H9 (cell line): Measurements from ENCODE around the gene INPP5A. TPM values are rescaled to one million over a fixed set of nuclear protein-coding genes. Genes with fewer than 3 reads are reported as not detected.

Experiments used
- DNase-seq: peaks from one replicate; pipeline ENCODE4 v3.0.0-alpha.2; 2017
- H2AFZ ChIP-seq: one replicate; pipeline ENCODE4 v1.6.1; 2013; ENCODE audit warnings: mild to moderate bottlenecking, low read length, control low read depth, moderate library complexity
- H2AK5ac ChIP-seq: 2 replicates; pipeline ENCODE4 v1.6.1; 2013; ENCODE audit warnings: low read length, control low read depth, mixed read lengths; ENCODE audit not compliant: insufficient read length
- H2BK120ac ChIP-seq: one replicate; pipeline ENCODE4 v1.6.1; 2013; ENCODE audit warnings: low read depth, mild to moderate bottlenecking, low read length, control low read depth, inconsistent platforms; ENCODE audit not compliant: poor library complexity, severe bottlenecking
- H2BK12ac ChIP-seq: 2 replicates; pipeline ENCODE4 v1.6.1; 2013; ENCODE audit warnings: low read length, control low read depth, mixed read lengths, low read depth; ENCODE audit not compliant: insufficient read length
- H2BK15ac ChIP-seq: 2 replicates; pipeline ENCODE4 v1.6.1; 2013; ENCODE audit warnings: low read depth, low read length, control low read depth
- H2BK20ac ChIP-seq: one replicate; pipeline ENCODE4 v1.6.1; 2013; ENCODE audit warnings: low read depth, mild to moderate bottlenecking, low read length, control low read depth, inconsistent platforms; ENCODE audit not compliant: poor library complexity, severe bottlenecking
- H2BK5ac ChIP-seq: 2 replicates; pipeline ENCODE4 v1.6.1; 2013; ENCODE audit warnings: low read length, control low read depth, mixed read lengths; ENCODE audit not compliant: insufficient read length
- H3K14ac ChIP-seq: 2 replicates; pipeline ENCODE4 v1.6.1; 2013; ENCODE audit warnings: low read length, control low read depth; ENCODE audit not compliant: insufficient read depth
- H3K18ac ChIP-seq: 2 replicates; pipeline ENCODE4 v1.6.1; 2013; ENCODE audit warnings: low read depth, mild to moderate bottlenecking, mixed read lengths, low read length, control low read depth; ENCODE audit not compliant: insufficient read length
- H3K23ac ChIP-seq: 2 replicates; pipeline ENCODE4 v1.6.1; 2013; ENCODE audit warnings: low read length, control low read depth, mixed read lengths, low read depth; ENCODE audit not compliant: insufficient read length
- H3K23me2 ChIP-seq: 2 replicates; pipeline ENCODE4 v1.6.1; 2013; ENCODE audit warnings: low read depth, mild to moderate bottlenecking, mixed read lengths, low read length, control low read depth; ENCODE audit not compliant: insufficient read length, poor library complexity, severe bottlenecking
- H3K27ac ChIP-seq: 2 replicates; pipeline ENCODE4 v1.5.1; 2013; ENCODE audit warnings: low read length, control low read depth, mixed read lengths, low read depth; ENCODE audit not compliant: insufficient read length
- H3K27me3 ChIP-seq: 2 replicates; pipeline ENCODE4 v1.6.1; 2013; ENCODE audit warnings: low read length, control low read depth, inconsistent platforms; ENCODE audit not compliant: insufficient read depth
- H3K4ac ChIP-seq: 2 replicates; pipeline ENCODE4 v1.6.1; 2013; ENCODE audit warnings: low read depth, mild to moderate bottlenecking, control low read depth, inconsistent platforms, low read length, moderate library complexity
- H3K4me1 ChIP-seq: 2 replicates; pipeline ENCODE4 v1.6.1; 2013; ENCODE audit warnings: low read length, control low read depth, inconsistent platforms; ENCODE audit not compliant: insufficient read depth
- H3K4me2 ChIP-seq: 2 replicates; pipeline ENCODE4 v1.6.1; 2013; ENCODE audit warnings: low read length, control low read depth, mixed read lengths; ENCODE audit not compliant: insufficient read length, insufficient read depth
- H3K56ac ChIP-seq: 2 replicates; pipeline ENCODE4 v1.6.1; 2013; ENCODE audit warnings: low read depth, mild to moderate bottlenecking, mixed read lengths, low read length, control low read depth; ENCODE audit not compliant: insufficient read length
- H3K79me1 ChIP-seq: 2 replicates; pipeline ENCODE4 v1.6.1; 2013; ENCODE audit warnings: low read depth, mild to moderate bottlenecking, moderate library complexity, low read length, control low read depth, inconsistent platforms; ENCODE audit not compliant: insufficient read depth, poor library complexity, severe bottlenecking
- H3K79me2 ChIP-seq: 2 replicates; pipeline ENCODE4 v1.6.1; 2013; ENCODE audit warnings: low read length, control low read depth, inconsistent platforms; ENCODE audit not compliant: insufficient read depth
- H3K9ac ChIP-seq: 2 replicates; pipeline ENCODE4 v1.6.1; 2013; ENCODE audit warnings: low read length, control low read depth, mixed read lengths; ENCODE audit not compliant: insufficient read length; ENCODE audit errors: extremely low read depth
- H3K9me3 ChIP-seq: one replicate; pipeline ENCODE4 v1.6.1; 2013; ENCODE audit warnings: low read depth, low read length, inconsistent platforms; ENCODE audit not compliant: control insufficient read depth
- H3T11ph ChIP-seq: one replicate; pipeline ENCODE4 v1.6.1; 2013; ENCODE audit warnings: mild to moderate bottlenecking, low read length, control low read depth, inconsistent platforms
- H4K20me1 ChIP-seq: one replicate; pipeline ENCODE4 v1.6.1; 2013; ENCODE audit not compliant: control insufficient read depth, insufficient read length, insufficient read depth
- H4K5ac ChIP-seq: 2 replicates; pipeline ENCODE4 v1.6.1; 2013; ENCODE audit warnings: low read depth, mild to moderate bottlenecking, mixed read lengths, low read length, control low read depth; ENCODE audit not compliant: insufficient read length
- H4K8ac ChIP-seq: replicated peaks from 2 replicates; pipeline ENCODE4 v1.6.1; 2013; ENCODE audit warnings: low read length, control low read depth, mixed read lengths, low read depth; ENCODE audit not compliant: insufficient read length
- H4K91ac ChIP-seq: 2 replicates; pipeline ENCODE4 v1.6.1; 2013; ENCODE audit warnings: low read depth, mild to moderate bottlenecking, moderate library complexity, mixed read lengths, low read length, control low read depth; ENCODE audit not compliant: insufficient read length
- H3K27ac Mint-ChIP-seq, 3 experiments: 2 replicates in 2 of 3; 3 replicates in 1 of 3; pipeline ENCODE4 v1.8.0; 2020 to 2021; ENCODE audit warnings: mixed read lengths in 3 of 3, mild to moderate bottlenecking in 1 of 3, moderate library complexity in 1 of 3
- H3K27me3 Mint-ChIP-seq: 2 replicates; pipeline ENCODE4 v1.8.0; 2021; ENCODE audit warnings: low read depth, mild to moderate bottlenecking, moderate library complexity, mixed read lengths
- H3K36me3 Mint-ChIP-seq, 3 experiments: 2 replicates in 2 of 3; 3 replicates in 1 of 3; pipeline ENCODE4 v1.8.0; 2020 to 2021; ENCODE audit warnings: low read depth in 3 of 3, mixed read lengths in 3 of 3; ENCODE audit not compliant: insufficient read depth in 1 of 3
- H3K4me1 Mint-ChIP-seq, 2 experiments: 2 replicates each; pipeline ENCODE4 v1.8.0; 2020; ENCODE audit warnings: mixed read lengths in 2 of 2
- H3K4me3 Mint-ChIP-seq, 2 experiments: 2 replicates in 1 of 2; 3 replicates in 1 of 2; pipeline ENCODE4 v1.8.0; 2020 to 2021; ENCODE audit warnings: mild to moderate bottlenecking in 2 of 2, mixed read lengths in 2 of 2, moderate library complexity in 1 of 2
- H3K9me3 Mint-ChIP-seq, 2 experiments: 2 replicates in 1 of 2; 3 replicates in 1 of 2; pipeline ENCODE4 v1.8.0; 2020; ENCODE audit warnings: mild to moderate bottlenecking in 2 of 2, mixed read lengths in 2 of 2, moderate library complexity in 1 of 2
- WGBS: extraction: QIAGEN DNeasy Blood & Tissue Kit; methylation state at CpG from one replicate; pipeline ENCODE4 v1.1.7; 2013; ENCODE audit warnings: missing lambda C conversion rate, low lambda C conversion rate, mixed read lengths; ENCODE audit not compliant: insufficient read length; ENCODE audit errors: extremely low coverage; 5-methylcytosine and 5-hydroxymethylcytosine counted together
- total RNA-seq: library from RNA; stranded (reverse); gene quantifications from 2 replicates; pipeline ENCODE4 v1.2.1, GENCODE V29; 2021
- TF ChIP-seq, protein P1 (sequence below): fragments of 200-600 bp; sonication (generic); conservative IDR thresholded peaks from 3 replicates; pipeline ENCODE4 v1.8.0; 2021; ENCODE audit warnings: antibody characterized with exemption, mild to moderate bottlenecking

Gene INPP5A
- total RNA-seq, 1 experiment from 2014 or later = 17.7 TPM

DNA sequence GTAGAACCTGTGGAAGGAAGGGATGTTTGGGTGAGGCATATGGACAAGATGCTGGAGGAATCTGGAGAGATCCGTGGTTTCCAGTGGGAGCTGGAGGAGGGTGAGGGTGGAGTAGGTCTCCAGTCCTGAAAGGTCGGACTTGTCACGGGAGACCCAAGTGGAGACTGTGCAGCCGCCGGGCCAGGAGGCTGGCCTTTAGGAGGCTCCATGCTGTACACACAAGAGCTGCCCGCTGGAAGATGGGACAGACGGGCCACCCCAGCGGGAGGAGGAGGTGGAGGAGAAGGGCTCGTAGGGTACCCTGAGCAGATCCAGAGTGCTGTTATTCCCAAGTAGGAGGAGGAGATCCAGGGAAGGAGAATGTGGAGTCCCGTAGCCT lies 141.6 kb downstream of the INPP5A start:
- Histone ChIP-seq H4K91ac (no peak overlapping the region), H4K5ac (no peak overlapping the region), H4K20me1 (no peaks in the 10 kb centered on the region), H3K79me1 (no peaks in the 10 kb centered on the region), H3K4me2 (no peak overlapping the region), H3K23ac (no peak overlapping the region), H2BK5ac (no peak overlapping the region), H3K4me1 (no peaks in the 10 kb centered on the region), H3T11ph (no peak overlapping the region), H3K14ac (no peak overlapping the region), H3K9me3 (no peaks in the 10 kb centered on the region), H3K27me3 (no peaks in the 10 kb centered on the region), H4K8ac (no peak overlapping the region), H3K23me2 (no peaks in the 10 kb centered on the region), H3K9ac (no peak overlapping the region), H2BK12ac (no peak overlapping the region), H3K18ac (no peak overlapping the region), H2BK120ac (no peak overlapping the region), H3K27ac (no peak overlapping the region), H2BK15ac (no peak overlapping the region), H2BK20ac (no peak overlapping the region), H3K79me2 (no peaks in the 10 kb centered on the region), H2AFZ (no peak overlapping the region), H2AK5ac (no peak overlapping the region), H3K4ac (no peak overlapping the region), H3K56ac (no peak overlapping the region)
- WGBS = no CpG with 5 or more reads among the region's 10 CpGs
- Mint-ChIP-seq H3K4me1 (no peaks in the 10 kb centered on the region), H3K4me3 (no peak overlapping the region), H3K36me3 (peaks cover 0 to 16% (median 7%) of the 10 kb centered on the region in 3 experiments; a peak in 5 of 7 replicates), H3K27me3 (no peaks in the 10 kb centered on the region; the same call in none of the 2 replicates), H3K27ac (no peak overlapping the region; a peak in 1 of 7 replicates), H3K9me3 (peaks cover 5 to 16% of the 10 kb centered on the region in 2 experiments; a peak in 3 of 5 replicates)
- DNase-seq = no peak
- TF ChIP-seq, protein P1, sequence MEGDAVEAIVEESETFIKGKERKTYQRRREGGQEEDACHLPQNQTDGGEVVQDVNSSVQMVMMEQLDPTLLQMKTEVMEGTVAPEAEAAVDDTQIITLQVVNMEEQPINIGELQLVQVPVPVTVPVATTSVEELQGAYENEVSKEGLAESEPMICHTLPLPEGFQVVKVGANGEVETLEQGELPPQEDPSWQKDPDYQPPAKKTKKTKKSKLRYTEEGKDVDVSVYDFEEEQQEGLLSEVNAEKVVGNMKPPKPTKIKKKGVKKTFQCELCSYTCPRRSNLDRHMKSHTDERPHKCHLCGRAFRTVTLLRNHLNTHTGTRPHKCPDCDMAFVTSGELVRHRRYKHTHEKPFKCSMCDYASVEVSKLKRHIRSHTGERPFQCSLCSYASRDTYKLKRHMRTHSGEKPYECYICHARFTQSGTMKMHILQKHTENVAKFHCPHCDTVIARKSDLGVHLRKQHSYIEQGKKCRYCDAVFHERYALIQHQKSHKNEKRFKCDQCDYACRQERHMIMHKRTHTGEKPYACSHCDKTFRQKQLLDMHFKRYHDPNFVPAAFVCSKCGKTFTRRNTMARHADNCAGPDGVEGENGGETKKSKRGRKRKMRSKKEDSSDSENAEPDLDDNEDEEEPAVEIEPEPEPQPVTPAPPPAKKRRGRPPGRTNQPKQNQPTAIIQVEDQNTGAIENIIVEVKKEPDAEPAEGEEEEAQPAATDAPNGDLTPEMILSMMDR = no peak
